H9 (cell line): ENCODE results near the gene STAT1. TPM values are rescaled to one million over a fixed set of nuclear protein-coding genes. Genes with fewer than 3 reads are reported as not detected.

Experiments used
- DNase-seq: peaks from one replicate; pipeline ENCODE4 v3.0.0-alpha.2; 2017
- H2AFZ ChIP-seq: one replicate; pipeline ENCODE4 v1.6.1; 2013; ENCODE audit warnings: mild to moderate bottlenecking, low read length, control low read depth, moderate library complexity
- H2AK5ac ChIP-seq: 2 replicates; pipeline ENCODE4 v1.6.1; 2013; ENCODE audit warnings: low read length, control low read depth, mixed read lengths; ENCODE audit not compliant: insufficient read length
- H2BK120ac ChIP-seq: one replicate; pipeline ENCODE4 v1.6.1; 2013; ENCODE audit warnings: low read depth, mild to moderate bottlenecking, low read length, control low read depth, inconsistent platforms; ENCODE audit not compliant: poor library complexity, severe bottlenecking
- H2BK12ac ChIP-seq: 2 replicates; pipeline ENCODE4 v1.6.1; 2013; ENCODE audit warnings: low read length, control low read depth, mixed read lengths, low read depth; ENCODE audit not compliant: insufficient read length
- H2BK15ac ChIP-seq: 2 replicates; pipeline ENCODE4 v1.6.1; 2013; ENCODE audit warnings: low read depth, low read length, control low read depth
- H2BK20ac ChIP-seq: one replicate; pipeline ENCODE4 v1.6.1; 2013; ENCODE audit warnings: low read depth, mild to moderate bottlenecking, low read length, control low read depth, inconsistent platforms; ENCODE audit not compliant: poor library complexity, severe bottlenecking
- H2BK5ac ChIP-seq: 2 replicates; pipeline ENCODE4 v1.6.1; 2013; ENCODE audit warnings: low read length, control low read depth, mixed read lengths; ENCODE audit not compliant: insufficient read length
- H3K14ac ChIP-seq: 2 replicates; pipeline ENCODE4 v1.6.1; 2013; ENCODE audit warnings: low read length, control low read depth; ENCODE audit not compliant: insufficient read depth
- H3K18ac ChIP-seq: 2 replicates; pipeline ENCODE4 v1.6.1; 2013; ENCODE audit warnings: low read depth, mild to moderate bottlenecking, mixed read lengths, low read length, control low read depth; ENCODE audit not compliant: insufficient read length
- H3K23ac ChIP-seq: 2 replicates; pipeline ENCODE4 v1.6.1; 2013; ENCODE audit warnings: low read length, control low read depth, mixed read lengths, low read depth; ENCODE audit not compliant: insufficient read length
- H3K23me2 ChIP-seq: 2 replicates; pipeline ENCODE4 v1.6.1; 2013; ENCODE audit warnings: low read depth, mild to moderate bottlenecking, mixed read lengths, low read length, control low read depth; ENCODE audit not compliant: insufficient read length, poor library complexity, severe bottlenecking
- H3K27ac ChIP-seq: 2 replicates; pipeline ENCODE4 v1.5.1; 2013; ENCODE audit warnings: low read length, control low read depth, mixed read lengths, low read depth; ENCODE audit not compliant: insufficient read length
- H3K27me3 ChIP-seq: 2 replicates; pipeline ENCODE4 v1.6.1; 2013; ENCODE audit warnings: low read length, control low read depth, inconsistent platforms; ENCODE audit not compliant: insufficient read depth
- H3K4ac ChIP-seq: 2 replicates; pipeline ENCODE4 v1.6.1; 2013; ENCODE audit warnings: low read depth, mild to moderate bottlenecking, control low read depth, inconsistent platforms, low read length, moderate library complexity
- H3K4me1 ChIP-seq: 2 replicates; pipeline ENCODE4 v1.6.1; 2013; ENCODE audit warnings: low read length, control low read depth, inconsistent platforms; ENCODE audit not compliant: insufficient read depth
- H3K4me2 ChIP-seq: 2 replicates; pipeline ENCODE4 v1.6.1; 2013; ENCODE audit warnings: low read length, control low read depth, mixed read lengths; ENCODE audit not compliant: insufficient read length, insufficient read depth
- H3K56ac ChIP-seq: 2 replicates; pipeline ENCODE4 v1.6.1; 2013; ENCODE audit warnings: low read depth, mild to moderate bottlenecking, mixed read lengths, low read length, control low read depth; ENCODE audit not compliant: insufficient read length
- H3K79me1 ChIP-seq: 2 replicates; pipeline ENCODE4 v1.6.1; 2013; ENCODE audit warnings: low read depth, mild to moderate bottlenecking, moderate library complexity, low read length, control low read depth, inconsistent platforms; ENCODE audit not compliant: insufficient read depth, poor library complexity, severe bottlenecking
- H3K79me2 ChIP-seq: 2 replicates; pipeline ENCODE4 v1.6.1; 2013; ENCODE audit warnings: low read length, control low read depth, inconsistent platforms; ENCODE audit not compliant: insufficient read depth
- H3K9ac ChIP-seq: 2 replicates; pipeline ENCODE4 v1.6.1; 2013; ENCODE audit warnings: low read length, control low read depth, mixed read lengths; ENCODE audit not compliant: insufficient read length; ENCODE audit errors: extremely low read depth
- H3K9me3 ChIP-seq: one replicate; pipeline ENCODE4 v1.6.1; 2013; ENCODE audit warnings: low read depth, low read length, inconsistent platforms; ENCODE audit not compliant: control insufficient read depth
- H3T11ph ChIP-seq: one replicate; pipeline ENCODE4 v1.6.1; 2013; ENCODE audit warnings: mild to moderate bottlenecking, low read length, control low read depth, inconsistent platforms
- H4K20me1 ChIP-seq: one replicate; pipeline ENCODE4 v1.6.1; 2013; ENCODE audit not compliant: control insufficient read depth, insufficient read length, insufficient read depth
- H4K5ac ChIP-seq: 2 replicates; pipeline ENCODE4 v1.6.1; 2013; ENCODE audit warnings: low read depth, mild to moderate bottlenecking, mixed read lengths, low read length, control low read depth; ENCODE audit not compliant: insufficient read length
- H4K8ac ChIP-seq: replicated peaks from 2 replicates; pipeline ENCODE4 v1.6.1; 2013; ENCODE audit warnings: low read length, control low read depth, mixed read lengths, low read depth; ENCODE audit not compliant: insufficient read length
- H4K91ac ChIP-seq: 2 replicates; pipeline ENCODE4 v1.6.1; 2013; ENCODE audit warnings: low read depth, mild to moderate bottlenecking, moderate library complexity, mixed read lengths, low read length, control low read depth; ENCODE audit not compliant: insufficient read length
- H3K27ac Mint-ChIP-seq, 3 experiments: 2 replicates in 2 of 3; 3 replicates in 1 of 3; pipeline ENCODE4 v1.8.0; 2020 to 2021; ENCODE audit warnings: mixed read lengths in 3 of 3, mild to moderate bottlenecking in 1 of 3, moderate library complexity in 1 of 3
- H3K27me3 Mint-ChIP-seq: 2 replicates; pipeline ENCODE4 v1.8.0; 2021; ENCODE audit warnings: low read depth, mild to moderate bottlenecking, moderate library complexity, mixed read lengths
- H3K36me3 Mint-ChIP-seq, 3 experiments: 2 replicates in 2 of 3; 3 replicates in 1 of 3; pipeline ENCODE4 v1.8.0; 2020 to 2021; ENCODE audit warnings: low read depth in 3 of 3, mixed read lengths in 3 of 3; ENCODE audit not compliant: insufficient read depth in 1 of 3
- H3K4me1 Mint-ChIP-seq, 2 experiments: 2 replicates each; pipeline ENCODE4 v1.8.0; 2020; ENCODE audit warnings: mixed read lengths in 2 of 2
- H3K4me3 Mint-ChIP-seq, 2 experiments: 2 replicates in 1 of 2; 3 replicates in 1 of 2; pipeline ENCODE4 v1.8.0; 2020 to 2021; ENCODE audit warnings: mild to moderate bottlenecking in 2 of 2, mixed read lengths in 2 of 2, moderate library complexity in 1 of 2
- H3K9me3 Mint-ChIP-seq, 2 experiments: 2 replicates in 1 of 2; 3 replicates in 1 of 2; pipeline ENCODE4 v1.8.0; 2020; ENCODE audit warnings: mild to moderate bottlenecking in 2 of 2, mixed read lengths in 2 of 2, moderate library complexity in 1 of 2
- CTCF ChIP-seq: fragments of 200-600 bp; sonication (generic); conservative IDR thresholded peaks from 3 replicates; pipeline ENCODE4 v1.8.0; 2021; ENCODE audit warnings: antibody characterized with exemption, mild to moderate bottlenecking
- WGBS: extraction: QIAGEN DNeasy Blood & Tissue Kit; methylation state at CpG from one replicate; pipeline ENCODE4 v1.1.7; 2013; ENCODE audit warnings: missing lambda C conversion rate, low lambda C conversion rate, mixed read lengths; ENCODE audit not compliant: insufficient read length; ENCODE audit errors: extremely low coverage; 5-methylcytosine and 5-hydroxymethylcytosine counted together
- total RNA-seq: library from RNA; stranded (reverse); gene quantifications from 2 replicates; pipeline ENCODE4 v1.2.1, GENCODE V29; 2021

STAT1 gene
- total RNA-seq, 1 experiment from 2014 or later, result 48.1 TPM

- Histone ChIP-seq H3K18ac (peak overlapping the region; percentile 83), H3K4me1 (no peaks in the 10 kb centered on the region), H2BK20ac (no peak overlapping the region), H3K9ac (peak overlapping the region; percentile 77), H3K23me2 (peaks cover 7% of the 10 kb centered on the region), H3K79me2 (no peaks in the 10 kb centered on the region), H3K4ac (no peak overlapping the region), H4K5ac (no peak overlapping the region), H3K56ac (no peak overlapping the region), H2AFZ (no peak overlapping the region), H3K9me3 (no peaks in the 10 kb centered on the region), H2BK120ac (no peak overlapping the region), H3K4me2 (peak overlapping the region; percentile 62), H3T11ph (no peak overlapping the region), H2AK5ac (no peak overlapping the region), H2BK5ac (no peak overlapping the region), H4K8ac (no peak overlapping the region), H3K23ac (no peak overlapping the region), H4K20me1 (no peaks in the 10 kb centered on the region), H4K91ac (no peak overlapping the region), H3K27ac (peak overlapping the region; percentile 3), H2BK15ac (no peak overlapping the region), H3K14ac (peak overlapping the region; percentile 90; the same call in 1 of the 2 replicates), H2BK12ac (peak overlapping the region; percentile 8), H3K79me1 (no peaks in the 10 kb centered on the region), H3K27me3 (no peaks in the 10 kb centered on the region)
- TF ChIP-seq CTCF, result no peak; the same call in 2 of the 3 replicates
- peaks cover 0 to under 1% of the 10 kb centered on the region in 2 experiments; a peak in 1 of 5 replicates for H3K9me3 Mint-ChIP-seq
- no peaks in the 10 kb centered on the region for H3K4me1 Mint-ChIP-seq
- DNase-seq, result no peak
- H3K27me3 Mint-ChIP-seq, result peaks cover 10% of the 10 kb centered on the region
- no peak overlapping the region for H3K27ac Mint-ChIP-seq
- H3K36me3 Mint-ChIP-seq, result no peaks in the 10 kb centered on the region
- H3K4me3 Mint-ChIP-seq, result no peak overlapping the region
- WGBS, result no CpG with 5 or more reads among the region's 14 CpGs
Observed at GRCh38 chr2:191020742-191021381, 6.9 kb upstream of the STAT1 start.
